Measurements from ENCODE around the gene HSD17B1. TPM values are rescaled to one million over a fixed set of nuclear protein-coding genes. Genes with fewer than 3 reads are reported as not detected.
"Not testable (repeated sequence)": the region's sequence is repeated elsewhere in the genome, so short reads cannot be mapped to it uniquely, and the experiment has no call there.

The HSD17B1 gene
- polyA plus RNA-seq, 1 donor from 2014 or later: 1.0 TPM

- Histone ChIP-seq H3K4me2 (ENCODE audit: low read length) (no peak overlapping the region), H2AFZ (ENCODE audit: low read depth, low read length) (no peak overlapping the region), H3K36me3 (ENCODE audit: insufficient read depth, low read length) (no peaks in the 10 kb centered on the region), H3K9ac (ENCODE audit: low read length) (no peak overlapping the region), H4K20me1 (ENCODE audit: insufficient read depth) (no peaks in the 10 kb centered on the region), H3F3A (ENCODE audit: insufficient read depth, low read length, poor library complexity, severe bottlenecking) (no peaks in the 10 kb centered on the region), H3K9me3 (ENCODE audit: low read length) (no peaks in the 10 kb centered on the region), H3K27me3 (ENCODE audit: insufficient read depth, low read depth, low read length) (no peaks in the 10 kb centered on the region), H3K79me2 (replicated peaks; ENCODE audit: insufficient read depth, low read length) (no peaks in the 10 kb centered on the region), H3K9me2 (ENCODE audit: insufficient read depth, low read length) (no peaks in the 10 kb centered on the region), H3K27ac (ENCODE audit: low read length) (no peak overlapping the region), H3K4me3 (ENCODE audit: low read length) (no peak overlapping the region)
- TF ChIP-seq EP300 (conservative IDR thresholded peaks at IDR 0.05; ENCODE audit: poor library complexity, severe bottlenecking) (no peak), EZH2 (IDR thresholded peaks at IDR 0.05; ENCODE audit: borderline replicate concordance, insufficient read depth, low read length, poor library complexity, severe bottlenecking) (no peak), SMC3 (conservative IDR thresholded peaks at IDR 0.05; ENCODE audit: poor library complexity) (no peak), MXI1 (conservative IDR thresholded peaks at IDR 0.05; ENCODE audit: poor library complexity, severe bottlenecking) (no peak), REST (IDR thresholded peaks at IDR 0.05; ENCODE audit: borderline replicate concordance) (no peak), CTCF (IDR thresholded peaks at IDR 0.05; ENCODE audit: poor library complexity, severe bottlenecking) (no peak), TAF1 (IDR thresholded peaks at IDR 0.05; ENCODE audit: low read depth) (no peak), RAD21 (conservative IDR thresholded peaks at IDR 0.05) (no peak), POLR2AphosphoS5 (IDR thresholded peaks at IDR 0.05) (no peak)
Observed at GRCh38 chr17:42544874-42545283, 7.8 kb upstream of the HSD17B1 start.

- H3K36me3 ChIP-seq (ENCODE audit: insufficient read depth, low read length); H3K4me2 ChIP-seq (ENCODE audit: low read length); H4K20me1 ChIP-seq (ENCODE audit: insufficient read depth); H3K79me2 ChIP-seq (replicated peaks; ENCODE audit: insufficient read depth, low read length); H3K9ac ChIP-seq (ENCODE audit: low read length); H3K9me3 ChIP-seq (ENCODE audit: low read length); H3K27me3 ChIP-seq (ENCODE audit: insufficient read depth, low read depth, low read length); H3K27ac ChIP-seq (ENCODE audit: low read length); H3K9me2 ChIP-seq (ENCODE audit: insufficient read depth, low read length); H3K4me3 ChIP-seq (ENCODE audit: low read length); H3F3A ChIP-seq (ENCODE audit: insufficient read depth, low read length, poor library complexity, severe bottlenecking); H2AFZ ChIP-seq (ENCODE audit: low read depth, low read length): not testable (repeated sequence)
Observed at GRCh38 chr17:42545755-42546505, 6.8 kb upstream of the HSD17B1 start.

Data from neural cell (in vitro differentiated cells).